CMK (cell line): ENCODE measurements around the gene AK1.

Experiments used
- DNase-seq: peaks from one replicate; pipeline ENCODE4 v3.0.0-alpha.2; 2010; ENCODE audit warnings: low read depth

Gene AK1

GRCh38 chr9:127816728-127817127 lies 60.7 kb downstream of the AK1 start:
- DNase-seq = no peak
